GM18498 (cell line): ENCODE data around the gene CHD3.

Source experiments
- ATAC-seq: cut with Tn5 transposase; IDR thresholded peaks from one replicate; pipeline ENCODE4 v1.9.1; 2021; ENCODE audit warnings: mild to moderate bottlenecking, moderate library complexity; ENCODE audit not compliant: unreplicated experiment

The CHD3 gene

GRCh38 chr17:7893187-7893880 is 4.7 kb downstream of the CHD3 start:
- no peak for ATAC-seq

- ATAC-seq, result no peak
Measured at GRCh38 chr17:7894226-7894625, 5.6 kb downstream of the CHD3 start.

GRCh38 chr17:7894866-7895265 is 6.3 kb downstream of the CHD3 start:
- no peak for ATAC-seq

GRCh38 chr17:7897090-7897489 is 8.5 kb downstream of the CHD3 start:
- ATAC-seq, result no peak

- no peak for ATAC-seq
Measured at GRCh38 chr17:7897773-7898172, 9.2 kb downstream of the CHD3 start.

- ATAC-seq, result no peak
Measured at GRCh38 chr17:7903154-7904103, 14.8 kb downstream of the CHD3 start.

GRCh38 chr17:7909089-7909488 is 20.5 kb downstream of the CHD3 start:
- no peak for ATAC-seq

- no peak for ATAC-seq
Measured at GRCh38 chr17:7910281-7910680, 21.7 kb downstream of the CHD3 start.

- ATAC-seq, result no peak
Measured at GRCh38 chr17:7910711-7911110, 22.1 kb downstream of the CHD3 start.

GRCh38 chr17:7911116-7911515 is 22.5 kb downstream of the CHD3 start:
- ATAC-seq, result no peak

GRCh38 chr17:7912927-7913524 is 24.4 kb downstream of the CHD3 start:
- ATAC-seq, result no peak

GRCh38 chr17:7915179-7915610 is 26.6 kb downstream of the CHD3 start:
- no peak for ATAC-seq

GRCh38 chr17:7915611-7916384 is 27.2 kb downstream of the CHD3 start, which contains the start of gene RNF227:
RNF227 (minus strand) TSS chr17:7916289; CDS start chr17:7916195, 94 bp downstream.
- ATAC-seq, result peak; percentile 74

- no peak for ATAC-seq
Measured at GRCh38 chr17:7916385-7916682, 27.7 kb downstream of the CHD3 start.

- no peak for ATAC-seq
Measured at GRCh38 chr17:7916808-7917207, 28.2 kb downstream of the CHD3 start.

- no peak for ATAC-seq
Measured at GRCh38 chr17:7922269-7922844, 33.8 kb downstream of the CHD3 start.

- peak; percentile 51 for ATAC-seq
Measured at GRCh38 chr17:7922845-7923628, 34.4 kb downstream of the CHD3 start.

GRCh38 chr17:7927596-7927995 is 39.0 kb downstream of the CHD3 start:
- ATAC-seq, result no peak

GRCh38 chr17:7929158-7930023 is 40.8 kb downstream of the CHD3 start, which contains the start of gene KCNAB3:
KCNAB3 (minus strand) TSS chr17:7929856; CDS start chr17:7929435, 421 bp downstream.
- ATAC-seq, result no peak
